Measurements from ENCODE around the gene SLC6A16. TPM values are rescaled to one million over a fixed set of nuclear protein-coding genes. Genes with fewer than 3 reads are reported as not detected.

The SLC6A16 gene
- total RNA-seq, 1 donor from 2014 or later: 5.0 TPM

- H3K9me3 ChIP-seq (ENCODE audit: low read depth): peaks cover 18% of the 10 kb centered on the region
- no peaks in the 10 kb centered on the region for H3K27me3 ChIP-seq
- Mint-ChIP-seq H3K36me3 (peaks cover 4% of the 10 kb centered on the region), H3K9me3 (peaks cover 56% of the 10 kb centered on the region), H3K27me3 (ENCODE audit: insufficient read depth, low read depth) (peaks cover 2% of the 10 kb centered on the region), H3K4me3 (no peak overlapping the region), H3K27ac (no peak overlapping the region), H3K4me1 (no peaks in the 10 kb centered on the region)
- no peak overlapping the region for H3K4me2 ChIP-seq
- H2AFZ ChIP-seq (replicated peaks): no peak overlapping the region
- H3K36me3 ChIP-seq: no peaks in the 10 kb centered on the region
- H3K27ac ChIP-seq: no peak overlapping the region
- H3K4me1 ChIP-seq: no peaks in the 10 kb centered on the region
- no peak overlapping the region for H3K4me3 ChIP-seq
- DNase-seq (ENCODE audit: low spot score): no peak
- no peaks in the 10 kb centered on the region for H3F3A ChIP-seq (ENCODE audit: low read depth)
- H3K79me2 ChIP-seq (ENCODE audit: low read depth): no peaks in the 10 kb centered on the region
- H3K9ac ChIP-seq: no peak overlapping the region
- no peaks in the 10 kb centered on the region for H4K20me1 ChIP-seq (ENCODE audit: low read depth)
- TF ChIP-seq EZH2phosphoT487 (IDR thresholded peaks at IDR 0.05) (no peak), CTCF (IDR thresholded peaks at IDR 0.05) (no peak), EZH2 (IDR thresholded peaks at IDR 0.05) (no peak)
Measured at GRCh38 chr19:49264258-49264657, 60.7 kb downstream of the SLC6A16 start.

GRCh38 chr19:49261602-49262001 lies 63.4 kb downstream of the SLC6A16 start:
- H3K4me3 Mint-ChIP-seq: no peak overlapping the region
- H3K9me3 Mint-ChIP-seq: peaks cover 47% of the 10 kb centered on the region

GRCh38 chr19:49256691-49257090 lies 68.3 kb downstream of the SLC6A16 start:
- Histone ChIP-seq H3K9me3 (ENCODE audit: low read depth) (peaks cover 9% of the 10 kb centered on the region), H3K36me3 (no peaks in the 10 kb centered on the region), H3K9ac (no peak overlapping the region), H3K27me3 (no peaks in the 10 kb centered on the region), H3F3A (ENCODE audit: low read depth) (no peaks in the 10 kb centered on the region), H3K4me3 (no peak overlapping the region), H3K4me1 (no peaks in the 10 kb centered on the region), H3K4me2 (no peak overlapping the region), H3K27ac (no peak overlapping the region), H2AFZ (replicated peaks) (no peak overlapping the region), H3K79me2 (ENCODE audit: low read depth) (no peaks in the 10 kb centered on the region), H4K20me1 (ENCODE audit: low read depth) (no peaks in the 10 kb centered on the region)
- Mint-ChIP-seq H3K4me1 (no peaks in the 10 kb centered on the region), H3K27me3 (ENCODE audit: insufficient read depth, low read depth) (no peaks in the 10 kb centered on the region), H3K9me3 (peaks cover 29% of the 10 kb centered on the region), H3K27ac (no peak overlapping the region), H3K4me3 (no peak overlapping the region), H3K36me3 (no peaks in the 10 kb centered on the region)
- DNase-seq (ENCODE audit: low spot score): no peak
- TF ChIP-seq EZH2 (IDR thresholded peaks at IDR 0.05): no peak
- TF ChIP-seq CTCF (IDR thresholded peaks at IDR 0.05): no peak
- TF ChIP-seq EZH2phosphoT487 (IDR thresholded peaks at IDR 0.05): no peak

More at GRCh38 chr19:49261602-49262001, 63.4 kb downstream of the SLC6A16 start:
- H3K27me3 ChIP-seq: no peaks in the 10 kb centered on the region
- no peak overlapping the region for H2AFZ ChIP-seq (replicated peaks)
- H3K27ac ChIP-seq: no peak overlapping the region
- peaks cover 10% of the 10 kb centered on the region for H3K9me3 ChIP-seq (ENCODE audit: low read depth)
- no peak for DNase-seq (ENCODE audit: low spot score)
- no peaks in the 10 kb centered on the region for H3K79me2 ChIP-seq (ENCODE audit: low read depth)
- Mint-ChIP-seq H3K4me1 (no peaks in the 10 kb centered on the region), H3K27me3 (ENCODE audit: insufficient read depth, low read depth) (peaks cover 2% of the 10 kb centered on the region), H3K36me3 (no peaks in the 10 kb centered on the region), H3K27ac (no peak overlapping the region)
- H3K36me3 ChIP-seq: no peaks in the 10 kb centered on the region
- no peak overlapping the region for H3K9ac ChIP-seq
- no peak overlapping the region for H3K4me3 ChIP-seq
- no peaks in the 10 kb centered on the region for H3F3A ChIP-seq (ENCODE audit: low read depth)
- no peaks in the 10 kb centered on the region for H3K4me1 ChIP-seq
- no peak for TF ChIP-seq EZH2 (IDR thresholded peaks at IDR 0.05)
- no peak for TF ChIP-seq CTCF (IDR thresholded peaks at IDR 0.05)
- TF ChIP-seq EZH2phosphoT487 (IDR thresholded peaks at IDR 0.05): no peak
- no peak overlapping the region for H3K4me2 ChIP-seq
- no peaks in the 10 kb centered on the region for H4K20me1 ChIP-seq (ENCODE audit: low read depth)

Measured in neural progenitor cell (in vitro differentiated cells).